Liver (tissue), 9 donors: Measurements from ENCODE around the gene BTNL9. TPM values are rescaled to one million over a fixed set of nuclear protein-coding genes. Genes with fewer than 3 reads are reported as not detected.

Experiments used
- DNase-seq: peaks from one replicate; pipeline ENCODE4 v3.0.0-alpha.2; 2017; ENCODE audit warnings: low spot score
- H3K27ac ChIP-seq, 2 donors: one replicate each; pipeline ENCODE4 v1.7.0; 2013; ENCODE audit warnings: inconsistent platforms in 2 of 2, low read length in 2 of 2, control low read depth in 1 of 2, low read depth in 1 of 2, mild to moderate bottlenecking in 1 of 2
- H3K27me3 ChIP-seq, 4 donors: one replicate each; pipeline versions ENCODE4 v1.6.1 to v1.7.0; 2013; ENCODE audit warnings: low read length in 3 of 4, inconsistent platforms in 1 of 4, mild to moderate bottlenecking in 1 of 4, moderate library complexity in 1 of 4; ENCODE audit not compliant: control insufficient read depth in 4 of 4, insufficient read depth in 4 of 4
- H3K36me3 ChIP-seq, 4 donors: one replicate each; pipeline versions ENCODE4 v1.6.1 to v1.7.0; 2013; ENCODE audit warnings: low read length in 3 of 4, mild to moderate bottlenecking in 3 of 4, low read depth in 1 of 4, moderate library complexity in 1 of 4; ENCODE audit not compliant: control insufficient read depth in 4 of 4, insufficient read depth in 3 of 4
- H3K4me1 ChIP-seq, 4 donors: one replicate each; pipeline versions ENCODE4 v1.6.1 to v1.7.0; 2013; ENCODE audit warnings: low read length in 3 of 4, mild to moderate bottlenecking in 3 of 4, moderate library complexity in 1 of 4; ENCODE audit not compliant: control insufficient read depth in 4 of 4, insufficient read depth in 4 of 4
- H3K4me3 ChIP-seq, 3 donors: one replicate each; pipeline versions ENCODE4 v1.6.1 to v1.7.0; 2013; ENCODE audit warnings: low read length in 3 of 3, control low read depth in 1 of 3, low read depth in 1 of 3, mild to moderate bottlenecking in 1 of 3
- H3K9ac ChIP-seq, 2 donors: one replicate each; pipeline ENCODE4 v1.7.0; 2013; ENCODE audit warnings: low read length in 2 of 2, mild to moderate bottlenecking in 2 of 2, moderate library complexity in 2 of 2, control low read depth in 1 of 2, low read depth in 1 of 2
- H3K9me3 ChIP-seq, 4 donors: one replicate each; pipeline versions ENCODE4 v1.6.1 to v1.7.0; 2013; ENCODE audit warnings: low read length in 3 of 4; ENCODE audit not compliant: control insufficient read depth in 4 of 4
- EGR1 ChIP-seq, 2 donors: IDR thresholded peaks; 2 replicates each; pipeline ENCODE4 v1.6.1; 2016 to 2018; ENCODE audit warnings: antibody characterized with exemption in 2 of 2, low read depth in 2 of 2
- FOXA2 ChIP-seq: IDR thresholded peaks from 2 replicates; pipeline ENCODE4 v1.6.1; 2016; ENCODE audit warnings: antibody characterized with exemption
- GABPA ChIP-seq, 2 donors: IDR thresholded peaks in 1 of 2; conservative IDR thresholded peaks in 1 of 2; 2 replicates each; pipeline ENCODE4 v1.6.1; 2016; ENCODE audit warnings: antibody characterized with exemption in 2 of 2, mild to moderate bottlenecking in 1 of 2, moderate library complexity in 1 of 2
- HNF4G ChIP-seq: IDR thresholded peaks from 2 replicates; pipeline ENCODE4 v1.6.1; 2016; ENCODE audit warnings: antibody characterized with exemption
- JUND ChIP-seq, 2 donors: IDR thresholded peaks; 2 replicates each; pipeline ENCODE4 v1.6.1; 2016; ENCODE audit warnings: antibody characterized with exemption in 2 of 2
- NR2F2 ChIP-seq: IDR thresholded peaks from 2 replicates; pipeline ENCODE4 v1.6.1; 2016; ENCODE audit warnings: antibody characterized with exemption
- RAD21 ChIP-seq, 2 donors: IDR thresholded peaks; 2 replicates each; pipeline ENCODE4 v1.6.1; 2016; ENCODE audit warnings: antibody characterized with exemption in 2 of 2, mild to moderate bottlenecking in 2 of 2
- RXRA ChIP-seq, 2 donors: IDR thresholded peaks; 2 replicates each; pipeline ENCODE4 v1.6.1; 2017 to 2018; ENCODE audit warnings: antibody characterized with exemption in 2 of 2, mild to moderate bottlenecking in 1 of 2
- TAF1 ChIP-seq: conservative IDR thresholded peaks from 2 replicates; pipeline ENCODE4 v1.6.1; 2016; ENCODE audit warnings: antibody characterized with exemption, mild to moderate bottlenecking
- WGBS: extraction: QIAGEN DNeasy Blood & Tissue Kit; methylation state at CpG from one replicate; pipeline ENCODE4 v1.1.7; 2013; 5-methylcytosine and 5-hydroxymethylcytosine counted together
- polyA plus RNA-seq, 2 donors: library from polyadenylated mRNA; stranded (reverse) in 1 of 2; unstranded in 1 of 2; fragments of 200-250 nt in 1 of 2; fragments of >200 nt in 1 of 2; fragmentation: Nextera tagmentation in 1 of 2; extraction: Ambion mirVana in 1 of 2; gene quantifications; one replicate each; pipeline versions ENCODE4 v1.2.1 to v1.2.3, GENCODE V29; 2013 to 2015
- total RNA-seq, 2 donors: library from RNA; depleted of rRNA; stranded (reverse); fragments of >200 nt; gene quantifications; one replicate each; pipeline ENCODE4 v1.2.3, GENCODE V29; 2014
- TF ChIP-seq, protein P1 (sequence below): IDR thresholded peaks from 2 replicates; pipeline ENCODE4 v1.6.1; 2016; ENCODE audit warnings: antibody characterized with exemption
- TF ChIP-seq, protein P2 (sequence below): IDR thresholded peaks from 2 replicates; pipeline ENCODE4 v1.6.1; 2016; ENCODE audit warnings: antibody characterized with exemption
- TF ChIP-seq, protein P3 (sequence below): IDR thresholded peaks from 2 replicates; pipeline ENCODE4 v1.6.1; 2016; ENCODE audit warnings: antibody characterized with exemption
- TF ChIP-seq, protein P4 (sequence below): IDR thresholded peaks from 2 replicates; pipeline ENCODE4 v1.6.1; 2016; ENCODE audit warnings: antibody characterized with exemption, mild to moderate bottlenecking
- TF ChIP-seq, protein P5 (sequence below): fragments of 150-350 bp; IDR thresholded peaks from 2 replicates; pipeline ENCODE4 v1.5.1; 2017; ENCODE audit warnings: improper control_type of control experiment, low read depth, low read length; ENCODE audit not compliant: missing input control
- donor health status: healthy.
- donor health status: healthy.
- donor health status: healthy.
- donor health status: healthy.
- donor health status: healthy.

Gene BTNL9
- total and polyA plus RNA-seq, 4 donors = 1.4 to 12.0 (median 4.7) TPM

DNA sequence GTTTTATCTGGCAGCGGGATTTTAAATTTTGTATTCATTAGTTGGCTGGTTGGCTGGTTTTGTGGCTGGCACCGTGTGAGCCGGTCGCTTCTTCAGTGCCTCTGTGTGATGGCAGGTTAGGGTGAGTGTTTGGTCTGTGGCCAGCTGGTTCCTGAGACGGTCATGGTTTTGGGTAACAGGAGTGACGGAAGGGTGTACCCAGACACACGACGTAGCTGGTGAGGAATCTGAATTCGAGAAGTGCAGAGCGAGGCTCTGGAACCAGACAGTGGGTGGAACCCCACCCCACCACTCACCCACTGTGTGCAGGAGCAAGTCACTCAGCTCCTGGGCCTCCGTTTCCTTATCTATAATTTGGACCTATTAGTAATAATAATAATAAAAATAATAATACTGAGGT is 2.7 kb downstream of the BTNL9 start:
- no peak overlapping the region for H3K4me3 ChIP-seq
- 76% methylated on average over 11 of the region's 11 CpGs for WGBS
- H3K27ac ChIP-seq = no peak overlapping the region
- TF ChIP-seq RAD21 (IDR thresholded peaks at IDR 0.05) (no peak), JUND (IDR thresholded peaks at IDR 0.05) (no peak), HNF4G (no peak), TAF1 (no peak), NR2F2 (no peak), GABPA (IDR thresholded peaks at IDR 0.05 in 1 of 2, conservative IDR thresholded peaks at IDR 0.05 in 1 of 2) (no peak), FOXA2 (no peak)
- TF ChIP-seq, protein P1, sequence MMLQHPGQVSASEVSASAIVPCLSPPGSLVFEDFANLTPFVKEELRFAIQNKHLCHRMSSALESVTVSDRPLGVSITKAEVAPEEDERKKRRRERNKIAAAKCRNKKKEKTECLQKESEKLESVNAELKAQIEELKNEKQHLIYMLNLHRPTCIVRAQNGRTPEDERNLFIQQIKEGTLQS = no peak
- TF ChIP-seq, protein P2, sequence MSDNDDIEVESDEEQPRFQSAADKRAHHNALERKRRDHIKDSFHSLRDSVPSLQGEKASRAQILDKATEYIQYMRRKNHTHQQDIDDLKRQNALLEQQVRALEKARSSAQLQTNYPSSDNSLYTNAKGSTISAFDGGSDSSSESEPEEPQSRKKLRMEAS = no peak
- TF ChIP-seq, protein P3, sequence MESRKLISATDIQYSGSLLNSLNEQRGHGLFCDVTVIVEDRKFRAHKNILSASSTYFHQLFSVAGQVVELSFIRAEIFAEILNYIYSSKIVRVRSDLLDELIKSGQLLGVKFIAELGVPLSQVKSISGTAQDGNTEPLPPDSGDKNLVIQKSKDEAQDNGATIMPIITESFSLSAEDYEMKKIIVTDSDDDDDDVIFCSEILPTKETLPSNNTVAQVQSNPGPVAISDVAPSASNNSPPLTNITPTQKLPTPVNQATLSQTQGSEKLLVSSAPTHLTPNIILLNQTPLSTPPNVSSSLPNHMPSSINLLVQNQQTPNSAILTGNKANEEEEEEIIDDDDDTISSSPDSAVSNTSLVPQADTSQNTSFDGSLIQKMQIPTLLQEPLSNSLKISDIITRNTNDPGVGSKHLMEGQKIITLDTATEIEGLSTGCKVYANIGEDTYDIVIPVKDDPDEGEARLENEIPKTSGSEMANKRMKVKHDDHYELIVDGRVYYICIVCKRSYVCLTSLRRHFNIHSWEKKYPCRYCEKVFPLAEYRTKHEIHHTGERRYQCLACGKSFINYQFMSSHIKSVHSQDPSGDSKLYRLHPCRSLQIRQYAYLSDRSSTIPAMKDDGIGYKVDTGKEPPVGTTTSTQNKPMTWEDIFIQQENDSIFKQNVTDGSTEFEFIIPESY = no peak
- DNase-seq = no peak
- H3K36me3 ChIP-seq = no peaks in the 10 kb centered on the region
- no peaks in the 10 kb centered on the region for H3K9me3 ChIP-seq
- peaks cover 0 to 6% (median 0%) of the 10 kb centered on the region in 4 donors for H3K27me3 ChIP-seq
- H3K9ac ChIP-seq = no peak overlapping the region
- H3K4me1 ChIP-seq = no peaks in the 10 kb centered on the region

DNA sequence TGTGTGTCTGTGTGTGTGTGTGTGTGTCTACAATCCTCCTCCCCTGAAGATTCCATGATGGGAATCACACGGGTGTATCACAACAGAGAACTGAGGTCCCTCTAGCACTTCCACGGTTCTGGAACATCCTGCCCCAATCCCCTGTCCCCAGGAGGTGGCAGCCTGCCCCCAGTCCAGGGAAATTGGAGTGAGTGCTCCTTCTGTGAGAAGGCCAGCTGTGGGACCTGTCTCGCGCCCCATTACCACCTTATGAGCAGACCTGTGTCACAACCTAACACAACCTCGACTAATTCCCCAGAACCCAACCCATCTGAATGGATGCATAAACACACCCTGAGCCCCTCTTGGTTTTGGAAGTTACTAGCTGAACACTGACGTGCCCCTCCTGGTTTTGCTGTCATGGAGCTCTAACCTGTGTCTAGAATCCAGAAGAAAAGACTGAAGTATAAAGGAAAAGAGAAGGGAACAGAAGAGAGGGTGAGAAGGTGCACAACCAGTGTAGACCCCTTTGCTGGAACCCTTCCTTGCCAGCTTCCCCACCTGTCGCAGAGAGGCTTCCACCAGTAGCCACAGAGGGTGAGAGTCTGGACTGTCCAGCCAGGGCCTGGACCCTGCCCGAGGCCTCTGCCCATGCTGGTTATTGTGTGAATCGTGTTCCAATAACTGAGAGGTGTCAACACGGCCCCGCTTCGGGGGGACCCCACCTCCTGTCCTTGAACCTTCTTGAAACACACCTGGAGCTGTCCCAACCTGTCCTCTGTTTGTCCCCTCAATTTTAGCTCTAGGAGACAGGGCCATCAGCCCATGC is 3.4 kb downstream of the BTNL9 start:
- no peak for TF ChIP-seq RXRA (IDR thresholded peaks at IDR 0.05)
- TF ChIP-seq, protein P4, sequence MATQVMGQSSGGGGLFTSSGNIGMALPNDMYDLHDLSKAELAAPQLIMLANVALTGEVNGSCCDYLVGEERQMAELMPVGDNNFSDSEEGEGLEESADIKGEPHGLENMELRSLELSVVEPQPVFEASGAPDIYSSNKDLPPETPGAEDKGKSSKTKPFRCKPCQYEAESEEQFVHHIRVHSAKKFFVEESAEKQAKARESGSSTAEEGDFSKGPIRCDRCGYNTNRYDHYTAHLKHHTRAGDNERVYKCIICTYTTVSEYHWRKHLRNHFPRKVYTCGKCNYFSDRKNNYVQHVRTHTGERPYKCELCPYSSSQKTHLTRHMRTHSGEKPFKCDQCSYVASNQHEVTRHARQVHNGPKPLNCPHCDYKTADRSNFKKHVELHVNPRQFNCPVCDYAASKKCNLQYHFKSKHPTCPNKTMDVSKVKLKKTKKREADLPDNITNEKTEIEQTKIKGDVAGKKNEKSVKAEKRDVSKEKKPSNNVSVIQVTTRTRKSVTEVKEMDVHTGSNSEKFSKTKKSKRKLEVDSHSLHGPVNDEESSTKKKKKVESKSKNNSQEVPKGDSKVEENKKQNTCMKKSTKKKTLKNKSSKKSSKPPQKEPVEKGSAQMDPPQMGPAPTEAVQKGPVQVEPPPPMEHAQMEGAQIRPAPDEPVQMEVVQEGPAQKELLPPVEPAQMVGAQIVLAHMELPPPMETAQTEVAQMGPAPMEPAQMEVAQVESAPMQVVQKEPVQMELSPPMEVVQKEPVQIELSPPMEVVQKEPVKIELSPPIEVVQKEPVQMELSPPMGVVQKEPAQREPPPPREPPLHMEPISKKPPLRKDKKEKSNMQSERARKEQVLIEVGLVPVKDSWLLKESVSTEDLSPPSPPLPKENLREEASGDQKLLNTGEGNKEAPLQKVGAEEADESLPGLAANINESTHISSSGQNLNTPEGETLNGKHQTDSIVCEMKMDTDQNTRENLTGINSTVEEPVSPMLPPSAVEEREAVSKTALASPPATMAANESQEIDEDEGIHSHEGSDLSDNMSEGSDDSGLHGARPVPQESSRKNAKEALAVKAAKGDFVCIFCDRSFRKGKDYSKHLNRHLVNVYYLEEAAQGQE = no peak
- no peak for TF ChIP-seq EGR1 (IDR thresholded peaks at IDR 0.05; ENCODE audit: low read depth in 2 of 2)
- TF ChIP-seq, protein P5, sequence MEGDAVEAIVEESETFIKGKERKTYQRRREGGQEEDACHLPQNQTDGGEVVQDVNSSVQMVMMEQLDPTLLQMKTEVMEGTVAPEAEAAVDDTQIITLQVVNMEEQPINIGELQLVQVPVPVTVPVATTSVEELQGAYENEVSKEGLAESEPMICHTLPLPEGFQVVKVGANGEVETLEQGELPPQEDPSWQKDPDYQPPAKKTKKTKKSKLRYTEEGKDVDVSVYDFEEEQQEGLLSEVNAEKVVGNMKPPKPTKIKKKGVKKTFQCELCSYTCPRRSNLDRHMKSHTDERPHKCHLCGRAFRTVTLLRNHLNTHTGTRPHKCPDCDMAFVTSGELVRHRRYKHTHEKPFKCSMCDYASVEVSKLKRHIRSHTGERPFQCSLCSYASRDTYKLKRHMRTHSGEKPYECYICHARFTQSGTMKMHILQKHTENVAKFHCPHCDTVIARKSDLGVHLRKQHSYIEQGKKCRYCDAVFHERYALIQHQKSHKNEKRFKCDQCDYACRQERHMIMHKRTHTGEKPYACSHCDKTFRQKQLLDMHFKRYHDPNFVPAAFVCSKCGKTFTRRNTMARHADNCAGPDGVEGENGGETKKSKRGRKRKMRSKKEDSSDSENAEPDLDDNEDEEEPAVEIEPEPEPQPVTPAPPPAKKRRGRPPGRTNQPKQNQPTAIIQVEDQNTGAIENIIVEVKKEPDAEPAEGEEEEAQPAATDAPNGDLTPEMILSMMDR = no peak
- TF ChIP-seq RAD21 (IDR thresholded peaks at IDR 0.05) = peak in 1 of 2 donors; percentile 26
- no peak for TF ChIP-seq FOXA2
- no peak for TF ChIP-seq NR2F2
- TF ChIP-seq JUND (IDR thresholded peaks at IDR 0.05) = no peak
- H3K9ac ChIP-seq = no peak overlapping the region
- no peaks in the 10 kb centered on the region for H3K4me1 ChIP-seq
- peaks cover 0 to 6% (median 0%) of the 10 kb centered on the region in 4 donors for H3K27me3 ChIP-seq
- no peaks in the 10 kb centered on the region for H3K36me3 ChIP-seq
- H3K27ac ChIP-seq = no peak overlapping the region
- DNase-seq = no peak
- no peaks in the 10 kb centered on the region for H3K9me3 ChIP-seq
- 60% methylated on average over 12 of the region's 12 CpGs for WGBS
- H3K4me3 ChIP-seq = no peak overlapping the region
